Esophagus (tissue), 2 donors: Measurements from ENCODE around the gene NDUFS4. TPM values are rescaled to one million over a fixed set of nuclear protein-coding genes. Genes with fewer than 3 reads are reported as not detected.
"Not testable (repeated sequence)": the region's sequence is repeated elsewhere in the genome, so short reads cannot be mapped to it uniquely, and the experiment has no call there.

Experiments used
- H3K27ac ChIP-seq, 2 donors: one replicate each; pipeline ENCODE4 v1.5.1; 2013; ENCODE audit warnings: low read depth in 2 of 2, mild to moderate bottlenecking in 2 of 2, inconsistent platforms in 1 of 2, low read length in 1 of 2, moderate library complexity in 1 of 2
- H3K27me3 ChIP-seq, 2 donors: one replicate each; pipeline ENCODE4 v1.6.1; 2013; ENCODE audit warnings: low read length in 2 of 2, control low read depth in 1 of 2, mild to moderate bottlenecking in 1 of 2; ENCODE audit not compliant: insufficient read depth in 2 of 2, control insufficient read depth in 1 of 2
- H3K36me3 ChIP-seq, 2 donors: one replicate each; pipeline ENCODE4 v1.6.1; 2013; ENCODE audit warnings: low read length in 1 of 2; ENCODE audit not compliant: control insufficient read depth in 2 of 2, insufficient read depth in 2 of 2
- H3K4me1 ChIP-seq, 2 donors: one replicate each; pipeline ENCODE4 v1.6.1; 2013; ENCODE audit warnings: low read length in 1 of 2; ENCODE audit not compliant: control insufficient read depth in 2 of 2, insufficient read depth in 2 of 2
- H3K4me3 ChIP-seq, 2 donors: one replicate each; pipeline ENCODE4 v1.5.1; 2013; ENCODE audit warnings: low read length in 2 of 2, mild to moderate bottlenecking in 2 of 2, low read depth in 1 of 2, moderate library complexity in 1 of 2
- H3K9me3 ChIP-seq, 2 donors: one replicate each; pipeline ENCODE4 v1.6.1; 2013; ENCODE audit warnings: mild to moderate bottlenecking in 2 of 2, low read depth in 1 of 2, low read length in 1 of 2, moderate library complexity in 1 of 2; ENCODE audit not compliant: control insufficient read depth in 2 of 2, insufficient read depth in 1 of 2
- WGBS, 2 donors: extraction: QIAGEN DNeasy Blood & Tissue Kit; methylation state at CpG; one replicate each; pipeline ENCODE4 v1.1.7; 2013; 5-methylcytosine and 5-hydroxymethylcytosine counted together
- polyA plus RNA-seq, 2 donors: library from polyadenylated mRNA; stranded (reverse); fragments of 200-250 nt; gene quantifications; one replicate each; pipeline ENCODE4 v1.2.3, GENCODE V29; 2013
- donor health status: healthy with polysubstance abuse.
- donor health status: Bipolar disorder and iron deficiency.

Gene NDUFS4
- polyA plus RNA-seq, 2 donors, result 39.0 to 90.3 TPM

DNA sequence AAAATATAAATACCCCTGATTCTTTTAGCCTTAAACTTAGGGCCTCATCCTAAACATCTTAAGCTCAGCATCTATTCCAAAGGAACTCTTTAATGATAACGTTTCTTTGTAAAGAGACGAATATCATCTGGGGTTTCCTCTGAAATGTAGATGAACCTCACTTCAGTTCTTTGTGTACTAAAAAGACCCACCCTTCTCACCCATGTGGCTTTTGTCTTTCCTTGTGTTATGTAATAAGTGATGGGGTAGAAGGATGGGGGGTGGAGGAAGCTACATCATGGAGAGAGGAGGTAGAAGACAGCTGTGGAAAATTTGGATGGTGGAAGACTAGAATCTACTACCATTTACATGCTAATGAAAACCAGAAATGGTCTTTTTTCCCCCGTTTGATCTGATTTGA, 111.0 kb downstream of the NDUFS4 start:
- 87 to 90% methylated on average over 3 of the region's 3 CpGs for WGBS, 2 donors
- H3K9me3 ChIP-seq, result no peaks in the 10 kb centered on the region

DNA sequence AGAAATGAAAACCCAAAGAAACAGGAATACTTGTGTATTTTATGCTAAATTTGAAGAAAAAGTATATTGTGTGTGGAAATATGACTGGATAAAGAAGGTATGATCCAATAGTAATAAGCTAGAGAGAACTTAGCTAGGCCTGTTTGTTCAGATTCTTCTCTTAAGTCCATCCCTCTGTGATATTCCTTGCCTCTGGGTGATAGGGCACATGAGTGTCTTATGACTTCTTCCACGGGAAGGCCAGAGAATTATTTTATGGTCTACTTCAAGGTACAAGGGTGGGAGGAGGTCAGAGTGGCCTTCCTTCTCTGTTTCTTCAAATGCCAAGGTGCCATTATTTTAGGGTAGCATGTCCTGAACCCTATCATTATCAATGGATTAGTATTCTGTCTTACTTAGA, 113.7 kb downstream of the NDUFS4 start:
- no peak overlapping the region for H3K4me3 ChIP-seq
- no peaks in the 10 kb centered on the region for H3K4me1 ChIP-seq
- no peaks in the 10 kb centered on the region for H3K9me3 ChIP-seq
- H3K27ac ChIP-seq, result no peak overlapping the region
- no peaks in the 10 kb centered on the region for H3K27me3 ChIP-seq
- H3K36me3 ChIP-seq, result no peaks in the 10 kb centered on the region
- WGBS, 2 donors, result 90 to 96% methylated on average over 1 of the region's 1 CpG

More for the DNA sequence above, 111.0 kb downstream of the NDUFS4 start:
- Histone ChIP-seq H3K4me3 (no peak overlapping the region), H3K4me1 (no peaks in the 10 kb centered on the region), H3K27ac (no peak overlapping the region), H3K27me3 (no peaks in the 10 kb centered on the region), H3K36me3 (no peaks in the 10 kb centered on the region)

DNA sequence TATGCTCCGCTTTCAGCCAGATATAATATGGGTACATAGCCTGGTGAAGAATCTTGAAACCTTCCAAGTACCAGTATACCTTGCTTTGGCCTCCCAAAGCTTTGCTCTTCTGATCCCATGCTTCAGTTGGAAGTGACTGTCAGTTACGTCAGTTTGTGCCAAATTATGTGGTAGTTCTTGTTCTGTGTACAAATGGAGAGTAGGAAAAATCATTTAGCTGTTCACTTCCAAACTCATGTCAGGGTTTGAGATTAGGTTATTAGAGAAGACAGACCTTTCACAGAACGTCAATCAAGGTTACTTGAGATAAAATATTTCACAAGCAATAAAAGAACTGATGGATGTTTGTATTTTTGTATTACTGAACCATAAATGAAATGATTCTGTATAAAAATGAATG, 117.2 kb downstream of the NDUFS4 start:
- 84 to 87% methylated on average over 3 of the region's 3 CpGs for WGBS, 2 donors
- H3K9me3 ChIP-seq, result no peaks in the 10 kb centered on the region
- no peaks in the 10 kb centered on the region for H3K27me3 ChIP-seq
- no peaks in the 10 kb centered on the region for H3K36me3 ChIP-seq
- no peak overlapping the region for H3K27ac ChIP-seq
- no peak overlapping the region for H3K4me3 ChIP-seq
- H3K4me1 ChIP-seq, result no peaks in the 10 kb centered on the region

DNA sequence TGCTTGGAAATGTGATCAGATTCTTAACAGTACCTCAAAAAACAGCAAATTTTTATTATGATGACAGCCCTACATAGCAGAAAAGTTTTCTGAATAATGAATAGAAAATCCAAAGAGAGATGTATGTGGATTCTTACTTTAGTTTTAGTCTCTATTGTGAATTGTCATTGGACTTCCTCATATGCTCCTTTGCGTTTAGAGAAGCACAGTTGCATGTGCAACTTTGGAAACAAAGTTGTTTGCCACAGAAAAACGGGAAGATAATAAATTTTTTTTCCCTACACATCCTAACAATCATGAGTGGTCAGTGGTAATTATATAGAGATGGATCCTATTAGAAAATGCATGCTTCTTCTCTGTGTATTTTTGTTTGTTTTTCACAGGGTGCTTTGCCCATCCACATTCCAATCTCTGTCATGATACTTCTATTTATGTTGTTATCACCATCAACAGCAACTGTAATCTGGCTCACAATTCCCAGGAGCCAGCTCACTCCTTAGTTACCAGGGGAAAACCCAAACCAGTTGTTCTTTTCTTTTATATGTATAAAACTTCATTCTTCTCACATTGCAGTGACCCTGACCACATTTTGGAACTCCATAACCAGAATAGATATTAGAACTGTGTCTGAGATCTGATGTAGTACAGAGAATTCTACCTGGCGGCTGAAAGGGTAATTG, 118.7 kb downstream of the NDUFS4 start:
- Histone ChIP-seq H3K4me3 (no peak overlapping the region), H3K27ac (no peak overlapping the region), H3K9me3 (no peaks in the 10 kb centered on the region), H3K36me3 (no peaks in the 10 kb centered on the region), H3K4me1 (no peaks in the 10 kb centered on the region), H3K27me3 (no peaks in the 10 kb centered on the region)
- 83 to 89% methylated on average over 3 of the region's 3 CpGs for WGBS, 2 donors

DNA sequence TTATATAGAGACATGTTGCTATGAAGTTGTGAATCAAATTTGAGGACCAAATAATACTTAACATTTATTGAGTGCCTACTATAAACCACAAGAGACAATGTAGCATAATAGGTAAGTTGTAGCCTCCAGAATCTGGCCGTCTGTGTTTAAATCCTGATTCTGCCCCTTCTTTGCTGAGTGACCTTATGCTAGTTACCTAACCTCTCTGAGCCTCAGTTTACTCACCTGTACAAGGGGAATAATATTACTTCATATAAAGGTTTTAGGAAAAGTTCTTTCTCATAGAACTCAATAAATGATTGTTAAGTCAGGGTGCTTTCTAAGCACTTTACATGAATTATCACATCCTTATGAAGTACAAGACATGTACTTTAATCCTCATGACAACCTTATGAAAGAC, 120.6 kb downstream of the NDUFS4 start:
- no peaks in the 10 kb centered on the region for H3K36me3 ChIP-seq
- no peaks in the 10 kb centered on the region for H3K27me3 ChIP-seq
- WGBS, 2 donors, result 96 to 100% methylated on average over 1 of the region's 1 CpG

DNA sequence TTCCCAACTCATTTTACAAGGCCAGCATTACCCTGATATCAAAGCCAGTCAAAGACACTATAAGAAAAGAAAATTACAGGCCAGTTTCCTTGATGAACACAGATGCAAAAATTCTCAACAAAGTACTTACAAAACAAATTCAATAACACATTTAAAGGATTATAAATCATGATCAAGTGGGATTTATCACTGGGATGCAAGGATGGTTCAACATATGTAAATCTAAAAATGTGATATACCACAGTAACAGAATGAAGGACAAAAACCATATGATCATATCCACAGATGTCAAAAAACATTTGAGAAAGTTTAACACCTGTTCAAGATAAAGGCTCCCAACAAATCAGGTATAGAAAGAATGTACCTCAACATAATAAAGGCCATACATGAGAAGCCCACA, 130.6 kb downstream of the NDUFS4 start:
- Histone ChIP-seq H3K27me3 (no peaks in the 10 kb centered on the region), H3K4me1 (no peaks in the 10 kb centered on the region), H3K4me3 (no peak overlapping the region), H3K27ac (no peak overlapping the region), H3K9me3 (peaks cover 0 to 3% of the 10 kb centered on the region in 2 donors), H3K36me3 (no peaks in the 10 kb centered on the region)

More for the DNA sequence above, 120.6 kb downstream of the NDUFS4 start:
- Histone ChIP-seq H3K9me3 (no peaks in the 10 kb centered on the region), H3K4me3 (no peak overlapping the region), H3K4me1 (no peaks in the 10 kb centered on the region), H3K27ac (no peak overlapping the region)

DNA sequence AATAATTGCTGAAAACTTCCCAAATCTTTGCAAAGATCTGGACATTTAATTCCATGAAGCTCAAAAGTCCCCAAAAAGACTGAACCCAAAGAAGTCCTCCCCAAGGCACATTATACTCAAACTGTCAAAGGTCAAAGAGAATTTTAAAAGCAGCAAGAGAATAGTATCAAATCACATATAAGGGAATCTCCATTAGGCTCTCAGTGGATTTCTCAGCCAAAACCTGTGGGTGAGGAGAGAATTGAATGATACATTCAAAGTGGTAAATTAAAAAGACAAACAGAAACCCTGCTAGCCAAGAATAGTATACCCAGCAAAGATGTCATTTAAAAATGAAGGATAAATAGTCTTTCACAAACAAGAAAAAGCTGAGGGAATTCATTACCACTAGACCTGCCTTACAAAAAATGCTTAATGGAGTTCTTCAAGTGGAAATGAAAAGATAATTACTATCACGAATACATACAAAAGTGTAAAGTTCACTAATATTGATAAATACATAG, 134.1 kb downstream of the NDUFS4 start:
- WGBS, 2 donors, result 96 to 100% methylated on average over 1 of the region's 1 CpG
- H3K36me3 ChIP-seq, result no peaks in the 10 kb centered on the region

DNA sequence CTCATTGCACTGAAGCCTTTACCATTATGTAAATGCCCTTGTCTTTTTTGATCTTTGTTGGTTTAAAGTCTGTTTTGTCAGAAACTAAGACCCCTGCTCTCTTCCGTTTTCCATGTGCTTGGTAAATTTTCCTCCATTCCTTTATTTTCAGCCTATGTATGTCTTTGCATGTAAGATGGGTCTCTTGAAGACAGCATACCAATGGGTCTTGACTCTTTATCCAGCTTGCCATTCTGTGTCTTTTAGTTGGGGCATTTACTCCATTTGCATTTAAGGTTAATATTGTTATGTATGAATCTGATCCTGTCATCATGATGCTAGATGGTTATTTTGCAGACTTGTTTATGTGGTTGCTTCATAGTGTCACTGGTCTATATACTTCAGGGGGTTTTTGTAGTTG, 150.0 kb downstream of the NDUFS4 start:
- WGBS, 2 donors, result 81 to 93% methylated on average over 1 of the region's 1 CpG
- H3K4me1 ChIP-seq, H3K27ac ChIP-seq, H3K36me3 ChIP-seq, H3K4me3 ChIP-seq, H3K27me3 ChIP-seq, H3K9me3 ChIP-seq: not testable (repeated sequence)

More for the DNA sequence above, 134.1 kb downstream of the NDUFS4 start:
- no peaks in the 10 kb centered on the region for H3K27me3 ChIP-seq
- peaks cover 0 to 3% of the 10 kb centered on the region in 2 donors for H3K9me3 ChIP-seq
- no peak overlapping the region for H3K27ac ChIP-seq
- H3K4me1 ChIP-seq, result no peaks in the 10 kb centered on the region
- H3K4me3 ChIP-seq, result no peak overlapping the region

DNA sequence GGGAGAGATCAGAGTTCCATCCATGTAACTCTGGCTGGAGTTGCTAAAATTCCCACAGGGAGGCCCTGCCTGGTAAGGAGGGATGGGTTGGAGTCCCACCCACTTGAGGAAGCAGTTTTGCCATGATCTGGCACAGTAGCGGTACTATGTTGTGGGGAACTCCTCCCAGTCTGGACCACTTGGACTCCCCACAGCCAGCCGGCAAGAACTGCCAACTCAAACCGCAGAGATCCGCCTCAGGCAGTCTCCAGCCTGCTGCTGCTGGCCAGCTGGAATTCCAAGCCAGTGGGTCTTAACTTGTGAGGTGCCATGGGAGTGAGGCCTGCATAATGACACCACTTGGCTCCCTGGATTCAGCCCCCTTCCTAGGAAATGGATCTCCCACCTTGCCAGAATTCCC, 151.9 kb downstream of the NDUFS4 start:
- Histone ChIP-seq H3K27me3 (no peaks in the 10 kb centered on the region), H3K9me3 (peaks cover 0 to 2% of the 10 kb centered on the region in 2 donors), H3K36me3 (no peaks in the 10 kb centered on the region), H3K4me3 (no peak overlapping the region), H3K27ac (no peak overlapping the region), H3K4me1 (no peaks in the 10 kb centered on the region)
- WGBS, 2 donors, result 78 to 86% methylated on average over 4 of the region's 4 CpGs

DNA sequence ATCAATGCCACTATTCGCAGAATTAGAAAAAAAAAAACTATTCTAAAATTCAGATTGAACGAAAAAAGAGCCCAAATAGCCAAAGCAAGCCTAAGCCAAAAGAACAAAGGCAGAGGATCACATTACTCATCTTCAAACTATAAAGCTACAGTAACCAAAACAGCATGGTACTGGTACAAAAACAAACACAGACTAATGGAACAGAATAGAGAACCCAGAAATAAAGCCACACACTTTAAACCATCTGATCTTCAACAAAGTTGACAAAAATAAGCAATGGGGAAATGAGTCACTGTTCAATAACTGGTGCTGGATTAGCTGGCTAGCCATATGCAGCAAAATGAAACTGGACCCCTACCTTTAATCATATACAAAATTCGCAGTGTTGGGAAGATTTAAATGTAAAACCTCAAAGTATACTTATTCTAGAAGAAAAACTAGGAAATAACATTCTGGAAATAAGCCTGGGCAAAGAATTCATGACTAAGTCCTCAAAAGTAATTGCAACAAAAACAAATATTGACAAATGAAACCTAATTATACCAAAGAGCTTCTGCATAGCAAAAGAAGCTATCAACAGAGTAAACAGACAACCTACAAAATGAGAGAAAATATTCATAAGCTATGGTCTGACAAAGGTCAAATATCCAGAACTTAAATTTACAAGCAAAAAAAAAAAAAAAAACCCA, 153.7 kb downstream of the NDUFS4 start:
- Histone ChIP-seq H3K4me1 (no peaks in the 10 kb centered on the region), H3K27me3 (no peaks in the 10 kb centered on the region), H3K4me3 (no peak overlapping the region), H3K27ac (no peak overlapping the region), H3K9me3 (peaks cover 0 to 2% of the 10 kb centered on the region in 2 donors), H3K36me3 (no peaks in the 10 kb centered on the region)
- 73 to 83% methylated on average over 3 of the region's 3 CpGs for WGBS, 2 donors
